Liver (tissue), 10 donors: ENCODE data around the gene MAGED4. TPM values are rescaled to one million over a fixed set of nuclear protein-coding genes. Genes with fewer than 3 reads are reported as not detected.

ENCODE experiments used
- DNase-seq: peaks from one replicate; pipeline ENCODE4 v3.0.0-alpha.2; 2017; ENCODE audit warnings: low spot score
- H3K27ac ChIP-seq, 2 donors: one replicate each; pipeline ENCODE4 v1.7.0; 2013; ENCODE audit warnings: inconsistent platforms in 2 of 2, low read length in 2 of 2, control low read depth in 1 of 2, low read depth in 1 of 2, mild to moderate bottlenecking in 1 of 2
- H3K27me3 ChIP-seq, 4 donors: one replicate each; pipeline versions ENCODE4 v1.6.1 to v1.7.0; 2013; ENCODE audit warnings: low read length in 3 of 4, inconsistent platforms in 1 of 4, mild to moderate bottlenecking in 1 of 4, moderate library complexity in 1 of 4; ENCODE audit not compliant: control insufficient read depth in 4 of 4, insufficient read depth in 4 of 4
- H3K36me3 ChIP-seq, 4 donors: one replicate each; pipeline versions ENCODE4 v1.6.1 to v1.7.0; 2013; ENCODE audit warnings: low read length in 3 of 4, mild to moderate bottlenecking in 3 of 4, low read depth in 1 of 4, moderate library complexity in 1 of 4; ENCODE audit not compliant: control insufficient read depth in 4 of 4, insufficient read depth in 3 of 4
- H3K4me1 ChIP-seq, 4 donors: one replicate each; pipeline versions ENCODE4 v1.6.1 to v1.7.0; 2013; ENCODE audit warnings: low read length in 3 of 4, mild to moderate bottlenecking in 3 of 4, moderate library complexity in 1 of 4; ENCODE audit not compliant: control insufficient read depth in 4 of 4, insufficient read depth in 4 of 4
- H3K4me3 ChIP-seq, 3 donors: one replicate each; pipeline versions ENCODE4 v1.6.1 to v1.7.0; 2013; ENCODE audit warnings: low read length in 3 of 3, control low read depth in 1 of 3, low read depth in 1 of 3, mild to moderate bottlenecking in 1 of 3
- H3K9ac ChIP-seq, 2 donors: one replicate each; pipeline ENCODE4 v1.7.0; 2013; ENCODE audit warnings: low read length in 2 of 2, mild to moderate bottlenecking in 2 of 2, moderate library complexity in 2 of 2, control low read depth in 1 of 2, low read depth in 1 of 2
- H3K9me3 ChIP-seq, 4 donors: one replicate each; pipeline versions ENCODE4 v1.6.1 to v1.7.0; 2013; ENCODE audit warnings: low read length in 3 of 4; ENCODE audit not compliant: control insufficient read depth in 4 of 4
- FOXA1 ChIP-seq: IDR thresholded peaks from 2 replicates; pipeline ENCODE4 v1.6.1; 2016; ENCODE audit warnings: antibody characterized with exemption
- FOXA2 ChIP-seq: IDR thresholded peaks from 2 replicates; pipeline ENCODE4 v1.6.1; 2016; ENCODE audit warnings: antibody characterized with exemption
- GABPA ChIP-seq, 2 donors: IDR thresholded peaks in 1 of 2; conservative IDR thresholded peaks in 1 of 2; 2 replicates each; pipeline ENCODE4 v1.6.1; 2016; ENCODE audit warnings: antibody characterized with exemption in 2 of 2, mild to moderate bottlenecking in 1 of 2, moderate library complexity in 1 of 2
- JUND ChIP-seq, 2 donors: IDR thresholded peaks; 2 replicates each; pipeline ENCODE4 v1.6.1; 2016; ENCODE audit warnings: antibody characterized with exemption in 2 of 2
- NR2F2 ChIP-seq: IDR thresholded peaks from 2 replicates; pipeline ENCODE4 v1.6.1; 2016; ENCODE audit warnings: antibody characterized with exemption
- RAD21 ChIP-seq, 2 donors: IDR thresholded peaks; 2 replicates each; pipeline ENCODE4 v1.6.1; 2016; ENCODE audit warnings: antibody characterized with exemption in 2 of 2, mild to moderate bottlenecking in 2 of 2
- RXRA ChIP-seq, 2 donors: IDR thresholded peaks; 2 replicates each; pipeline ENCODE4 v1.6.1; 2017 to 2018; ENCODE audit warnings: antibody characterized with exemption in 2 of 2, mild to moderate bottlenecking in 1 of 2
- SP1 ChIP-seq: IDR thresholded peaks from 2 replicates; pipeline ENCODE4 v1.6.1; 2018; ENCODE audit warnings: antibody characterized with exemption, mild to moderate bottlenecking
- TAF1 ChIP-seq: conservative IDR thresholded peaks from 2 replicates; pipeline ENCODE4 v1.6.1; 2016; ENCODE audit warnings: antibody characterized with exemption, mild to moderate bottlenecking
- YY1 ChIP-seq: IDR thresholded peaks from 2 replicates; pipeline ENCODE4 v1.6.1; 2016; ENCODE audit warnings: antibody characterized with exemption, mild to moderate bottlenecking
- WGBS: extraction: QIAGEN DNeasy Blood & Tissue Kit; methylation state at CpG from one replicate; pipeline ENCODE4 v1.1.7; 2013; 5-methylcytosine and 5-hydroxymethylcytosine counted together
- polyA plus RNA-seq, 2 donors: library from polyadenylated mRNA; stranded (reverse) in 1 of 2; unstranded in 1 of 2; fragments of 200-250 nt in 1 of 2; fragments of >200 nt in 1 of 2; fragmentation: Nextera tagmentation in 1 of 2; extraction: Ambion mirVana in 1 of 2; gene quantifications; one replicate each; pipeline versions ENCODE4 v1.2.1 to v1.2.3, GENCODE V29; 2013 to 2015
- small RNA-seq: library from RNA; depleted of rRNA; stranded (forward); fragments of <200 nt; gene quantifications from one replicate; pipeline ENCODE3, GENCODE V24; 2014
- total RNA-seq, 2 donors: library from RNA; depleted of rRNA; stranded (reverse); fragments of >200 nt; gene quantifications; one replicate each; pipeline ENCODE4 v1.2.3, GENCODE V29; 2014
- TF ChIP-seq, protein P1 (sequence below): IDR thresholded peaks from 2 replicates; pipeline ENCODE4 v1.6.1; 2016; ENCODE audit warnings: antibody characterized with exemption
- TF ChIP-seq, protein P2 (sequence below): IDR thresholded peaks from 2 replicates; pipeline ENCODE4 v1.6.1; 2016; ENCODE audit warnings: antibody characterized with exemption
- donor health status: healthy.
- donor health status: healthy.
- donor health status: healthy.
- donor health status: healthy.
- donor health status: healthy.

The MAGED4 gene
- total and polyA plus RNA-seq, 4 donors, result 0.06 to 10.2 (median 0.28) TPM

DNA sequence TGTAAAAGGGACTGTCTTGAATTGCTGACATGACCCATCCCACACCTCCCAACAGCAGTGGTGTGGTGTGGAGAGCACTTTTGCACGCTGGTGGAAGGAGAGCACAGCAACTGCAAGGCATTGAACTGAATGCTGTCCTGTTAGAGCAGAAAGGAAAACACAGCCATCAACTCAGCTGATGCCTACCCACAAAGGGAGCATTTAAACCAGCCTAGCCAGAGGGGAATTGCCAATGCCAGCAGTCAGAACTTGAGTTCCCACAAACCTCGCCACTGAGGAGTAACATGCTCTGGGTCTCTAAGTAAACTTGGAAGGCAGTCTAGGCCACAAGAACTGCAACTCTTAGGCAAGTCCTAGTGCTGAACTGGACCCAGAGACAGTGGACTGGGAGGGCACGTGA, 31.9 kb downstream of the MAGED4 start:
- TF ChIP-seq TAF1 (no peak), RAD21 (IDR thresholded peaks at IDR 0.05) (no peak)

DNA sequence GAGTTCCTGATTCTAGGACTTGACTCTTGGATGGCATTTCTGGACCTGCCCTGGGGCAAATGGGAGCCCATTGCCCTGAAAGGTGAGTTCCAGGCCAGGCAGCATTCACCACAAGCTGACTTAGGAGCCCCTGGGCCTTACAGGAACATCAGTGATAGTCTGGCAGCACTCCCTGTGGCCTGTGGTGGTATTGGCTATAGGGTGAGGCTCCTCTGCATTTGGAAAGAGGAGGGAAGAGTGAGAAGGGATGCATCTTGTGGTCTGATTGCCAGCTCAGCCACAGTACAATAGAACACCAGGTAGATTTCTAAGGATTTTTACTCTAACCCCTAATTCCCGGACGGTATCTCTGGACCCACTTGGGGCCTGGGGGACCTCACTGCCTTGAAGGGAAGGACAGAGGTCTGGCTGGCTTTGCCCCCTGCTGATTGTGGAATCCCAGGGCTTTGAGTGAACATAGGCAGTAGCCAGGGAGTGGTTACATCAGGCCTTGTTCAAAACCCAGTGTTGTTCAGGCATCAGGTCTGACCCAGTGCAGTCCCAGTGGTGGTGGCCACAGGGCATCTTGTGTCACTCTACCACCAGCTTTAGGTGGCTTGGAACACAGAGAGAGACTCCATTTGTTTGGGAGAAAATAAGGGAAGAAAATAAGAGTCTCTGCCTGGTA, 32.9 kb downstream of the MAGED4 start:
- 45% methylated on average over 2 of the region's 2 CpGs for WGBS

More for the DNA sequence above, 31.9 kb downstream of the MAGED4 start:
- no peaks in the 10 kb centered on the region for H3K27me3 ChIP-seq
- H3K27ac ChIP-seq, result no peak overlapping the region
- no peak overlapping the region for H3K9ac ChIP-seq
- WGBS, result 88% methylated on average over 3 of the region's 3 CpGs
- H3K4me1 ChIP-seq, result no peaks in the 10 kb centered on the region
- no peaks in the 10 kb centered on the region for H3K36me3 ChIP-seq
- no peak overlapping the region for H3K4me3 ChIP-seq
- no peaks in the 10 kb centered on the region for H3K9me3 ChIP-seq
- no peak for DNase-seq

DNA sequence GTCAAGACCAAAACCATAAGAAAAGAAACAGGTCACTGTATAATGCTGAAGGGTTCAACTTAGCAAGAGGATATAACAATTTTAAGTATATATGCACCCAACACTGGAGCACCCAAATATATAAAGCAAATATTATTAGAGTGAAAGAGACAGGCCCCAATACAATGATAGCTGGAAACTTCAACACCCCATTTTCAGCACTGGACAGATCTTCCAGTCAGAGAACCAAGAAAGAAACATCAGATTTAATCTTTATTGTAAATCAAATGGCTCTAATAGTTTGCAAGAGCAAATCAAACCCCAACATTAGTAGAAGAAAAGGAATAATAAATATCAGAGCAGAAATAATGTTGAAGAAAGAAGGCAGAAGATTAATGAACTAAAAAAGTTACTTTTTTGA, 36.2 kb downstream of the MAGED4 start:
- H3K9me3 ChIP-seq, result no peaks in the 10 kb centered on the region
- no peak for DNase-seq
- H3K36me3 ChIP-seq, result no peaks in the 10 kb centered on the region
- H3K4me1 ChIP-seq, result no peaks in the 10 kb centered on the region
- H3K4me3 ChIP-seq, result no peak overlapping the region
- H3K27ac ChIP-seq, result no peak overlapping the region
- TF ChIP-seq YY1 (no peak), GABPA (IDR thresholded peaks at IDR 0.05 in 1 of 2, conservative IDR thresholded peaks at IDR 0.05 in 1 of 2) (no peak), JUND (IDR thresholded peaks at IDR 0.05) (no peak), NR2F2 (no peak), TAF1 (no peak), FOXA2 (no peak), SP1 (no peak), RXRA (IDR thresholded peaks at IDR 0.05) (no peak)
- TF ChIP-seq, protein P1, sequence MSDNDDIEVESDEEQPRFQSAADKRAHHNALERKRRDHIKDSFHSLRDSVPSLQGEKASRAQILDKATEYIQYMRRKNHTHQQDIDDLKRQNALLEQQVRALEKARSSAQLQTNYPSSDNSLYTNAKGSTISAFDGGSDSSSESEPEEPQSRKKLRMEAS, result no peak
- TF ChIP-seq, protein P2, sequence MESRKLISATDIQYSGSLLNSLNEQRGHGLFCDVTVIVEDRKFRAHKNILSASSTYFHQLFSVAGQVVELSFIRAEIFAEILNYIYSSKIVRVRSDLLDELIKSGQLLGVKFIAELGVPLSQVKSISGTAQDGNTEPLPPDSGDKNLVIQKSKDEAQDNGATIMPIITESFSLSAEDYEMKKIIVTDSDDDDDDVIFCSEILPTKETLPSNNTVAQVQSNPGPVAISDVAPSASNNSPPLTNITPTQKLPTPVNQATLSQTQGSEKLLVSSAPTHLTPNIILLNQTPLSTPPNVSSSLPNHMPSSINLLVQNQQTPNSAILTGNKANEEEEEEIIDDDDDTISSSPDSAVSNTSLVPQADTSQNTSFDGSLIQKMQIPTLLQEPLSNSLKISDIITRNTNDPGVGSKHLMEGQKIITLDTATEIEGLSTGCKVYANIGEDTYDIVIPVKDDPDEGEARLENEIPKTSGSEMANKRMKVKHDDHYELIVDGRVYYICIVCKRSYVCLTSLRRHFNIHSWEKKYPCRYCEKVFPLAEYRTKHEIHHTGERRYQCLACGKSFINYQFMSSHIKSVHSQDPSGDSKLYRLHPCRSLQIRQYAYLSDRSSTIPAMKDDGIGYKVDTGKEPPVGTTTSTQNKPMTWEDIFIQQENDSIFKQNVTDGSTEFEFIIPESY, result no peak
- no peaks in the 10 kb centered on the region for H3K27me3 ChIP-seq
- no peak overlapping the region for H3K9ac ChIP-seq

More for the DNA sequence above, 32.9 kb downstream of the MAGED4 start:
- no peak overlapping the region for H3K9ac ChIP-seq
- no peak overlapping the region for H3K27ac ChIP-seq
- no peaks in the 10 kb centered on the region for H3K4me1 ChIP-seq
- no peaks in the 10 kb centered on the region for H3K27me3 ChIP-seq
- no peak overlapping the region for H3K4me3 ChIP-seq
- no peaks in the 10 kb centered on the region for H3K36me3 ChIP-seq
- H3K9me3 ChIP-seq, result no peaks in the 10 kb centered on the region
- DNase-seq, result no peak
- no peak for TF ChIP-seq GABPA (IDR thresholded peaks at IDR 0.05 in 1 of 2, conservative IDR thresholded peaks at IDR 0.05 in 1 of 2)
- no peak for TF ChIP-seq JUND (IDR thresholded peaks at IDR 0.05)
- no peak for TF ChIP-seq RXRA (IDR thresholded peaks at IDR 0.05)
- TF ChIP-seq YY1, result no peak
- no peak for TF ChIP-seq TAF1
- no peak for TF ChIP-seq NR2F2
- TF ChIP-seq FOXA1, result no peak

Small RNA genes lying within 50 kb of the gene (small RNA-seq; reads per million reads assigned to genes)
- gene SNORA11D, result not detected

Other genes starting within 250 kb of the MAGED4 start
- gene MAGED4B, start 115.7 kb upstream of the MAGED4 start, total RNA-seq, result 10 to 100 TPM in 1 of 2 donors, under 1 TPM in 1; 0.25 to 17.1 TPM
- under 1 TPM; 0.50 to 0.57 TPM for gene MAGED4B, start 115.7 kb upstream of the MAGED4 start, polyA plus RNA-seq
- gene XAGE2, start 184.1 kb downstream of the MAGED4 start, total RNA-seq, result not detected
- gene XAGE2, start 184.1 kb downstream of the MAGED4 start, polyA plus RNA-seq, result not detected